ENCODE results near the gene SERPINB8. TPM values are rescaled to one million over a fixed set of nuclear protein-coding genes. Genes with fewer than 3 reads are reported as not detected.

The SERPINB8 gene
- total and polyA plus RNA-seq, 7 donors: 2.2 to 21.7 (median 7.1) TPM

DNA sequence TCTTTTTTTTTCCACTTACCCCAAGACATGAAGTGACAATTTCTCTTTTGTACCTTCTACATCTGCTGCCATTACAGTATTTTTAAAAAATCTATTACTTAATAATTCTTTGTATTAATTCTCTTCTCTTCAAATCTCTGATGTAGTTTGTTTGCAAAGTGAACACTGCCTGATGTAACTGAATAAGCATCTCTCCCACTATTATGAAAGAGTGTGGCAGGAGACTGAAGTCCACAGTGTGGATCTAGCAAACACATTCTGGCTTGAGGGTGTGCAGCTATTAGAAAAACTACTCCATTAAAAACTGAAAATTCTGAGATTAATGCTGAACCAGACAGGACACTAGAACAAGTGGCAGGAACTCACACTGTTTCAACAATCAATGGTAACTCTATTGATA lies 5.0 kb upstream of the SERPINB8 start:
- Histone ChIP-seq H3K9me3 (no peaks in the 10 kb centered on the region), H3K4me1 (peaks cover 0 to 8% (median 8%) of the 10 kb centered on the region in 4 donors), H3K4me3 (no peak overlapping the region), H3K27ac (no peak overlapping the region), H3K36me3 (no peaks in the 10 kb centered on the region), H3K27me3 (no peaks in the 10 kb centered on the region)
- intact Hi-C loops (cut with DNase I): loop anchor here (10.0 kb wide), 1 partner anchor 1250 kb away; the partner anchor contains the start of gene PHLPP1
- TF ChIP-seq POLR2A (IDR thresholded peaks at IDR 0.05): no peak
- no peak for TF ChIP-seq EP300 (IDR thresholded peaks at IDR 0.05)
- TF ChIP-seq POLR2AphosphoS5 (IDR thresholded peaks at IDR 0.05): no peak
- TF ChIP-seq, protein P1, sequence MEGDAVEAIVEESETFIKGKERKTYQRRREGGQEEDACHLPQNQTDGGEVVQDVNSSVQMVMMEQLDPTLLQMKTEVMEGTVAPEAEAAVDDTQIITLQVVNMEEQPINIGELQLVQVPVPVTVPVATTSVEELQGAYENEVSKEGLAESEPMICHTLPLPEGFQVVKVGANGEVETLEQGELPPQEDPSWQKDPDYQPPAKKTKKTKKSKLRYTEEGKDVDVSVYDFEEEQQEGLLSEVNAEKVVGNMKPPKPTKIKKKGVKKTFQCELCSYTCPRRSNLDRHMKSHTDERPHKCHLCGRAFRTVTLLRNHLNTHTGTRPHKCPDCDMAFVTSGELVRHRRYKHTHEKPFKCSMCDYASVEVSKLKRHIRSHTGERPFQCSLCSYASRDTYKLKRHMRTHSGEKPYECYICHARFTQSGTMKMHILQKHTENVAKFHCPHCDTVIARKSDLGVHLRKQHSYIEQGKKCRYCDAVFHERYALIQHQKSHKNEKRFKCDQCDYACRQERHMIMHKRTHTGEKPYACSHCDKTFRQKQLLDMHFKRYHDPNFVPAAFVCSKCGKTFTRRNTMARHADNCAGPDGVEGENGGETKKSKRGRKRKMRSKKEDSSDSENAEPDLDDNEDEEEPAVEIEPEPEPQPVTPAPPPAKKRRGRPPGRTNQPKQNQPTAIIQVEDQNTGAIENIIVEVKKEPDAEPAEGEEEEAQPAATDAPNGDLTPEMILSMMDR (IDR thresholded peaks at IDR 0.05): no peak
- no peak for DNase-seq

DNA sequence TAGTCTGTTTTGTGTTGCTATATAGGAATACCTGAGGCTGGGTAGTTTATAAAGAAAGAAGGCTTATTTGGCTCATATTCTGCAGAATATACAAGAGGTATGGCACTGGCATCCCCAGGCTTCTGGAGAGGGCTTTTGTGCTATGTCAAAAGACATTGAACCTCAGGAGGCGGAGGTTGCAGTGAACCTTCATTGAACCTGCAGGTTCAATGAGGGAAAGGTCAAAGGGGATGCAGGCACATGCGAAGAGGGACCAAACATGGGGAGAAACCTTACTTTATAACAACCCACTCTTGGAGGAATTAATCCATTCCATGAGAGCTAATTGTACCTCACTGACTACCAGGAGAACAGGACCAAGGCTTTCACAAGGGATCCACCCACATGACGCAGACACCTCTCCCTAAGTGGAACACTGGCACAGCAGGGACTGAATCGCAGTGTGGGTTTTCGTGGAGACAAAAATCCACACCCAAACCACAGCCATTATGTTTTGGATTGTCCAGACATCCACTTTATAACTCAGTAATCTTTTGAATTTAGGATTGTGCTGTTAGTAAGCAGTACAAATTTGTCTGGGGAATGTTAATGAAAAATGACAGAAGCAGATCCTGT lies 4.1 kb upstream of the SERPINB8 start:
- H3K9me3 ChIP-seq: no peaks in the 10 kb centered on the region
- no peak for TF ChIP-seq EP300 (IDR thresholded peaks at IDR 0.05)
- TF ChIP-seq POLR2AphosphoS5 (IDR thresholded peaks at IDR 0.05): no peak
- TF ChIP-seq POLR2A (IDR thresholded peaks at IDR 0.05): no peak
- TF ChIP-seq, protein P1 (IDR thresholded peaks at IDR 0.05): no peak
- WGBS, 2 donors: 92 to 95% methylated on average over 5 of the region's 5 CpGs
- no peaks in the 10 kb centered on the region for H3K27me3 ChIP-seq
- H3K36me3 ChIP-seq: no peaks in the 10 kb centered on the region
- DNase-seq: no peak
- no peak overlapping the region for H3K4me3 ChIP-seq
- peaks cover 0 to 8% (median 8%) of the 10 kb centered on the region in 4 donors for H3K4me1 ChIP-seq
- intact Hi-C loops (cut with DNase I): loop anchor here (10.0 kb wide), 1 partner anchor 1251 kb away; the partner anchor contains the start of gene PHLPP1
- H3K27ac ChIP-seq: no peak overlapping the region

DNA sequence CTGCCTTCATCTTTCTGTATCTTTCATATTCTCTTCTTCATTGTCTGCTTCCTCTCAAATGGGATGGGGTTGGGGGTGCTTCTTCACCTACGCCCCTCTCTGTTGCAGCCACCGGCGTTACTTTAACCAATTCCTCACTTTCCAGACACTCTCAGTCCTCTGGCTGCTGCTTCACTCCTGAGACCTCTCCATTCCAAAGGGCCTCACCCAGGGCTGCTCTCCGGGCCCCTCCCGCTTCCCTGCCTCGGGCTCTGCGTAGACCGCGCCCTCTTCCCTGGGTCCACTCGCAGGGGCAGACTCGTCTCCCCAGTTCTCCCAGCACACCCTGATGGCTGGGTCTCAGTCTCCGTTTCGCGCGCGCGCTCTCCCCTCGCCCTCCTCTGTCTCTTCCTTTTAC lies 926 bp downstream of the SERPINB8 start:
- Histone ChIP-seq H3K36me3 (no peaks in the 10 kb centered on the region), H3K4me3 (peak overlapping the region; percentile 65 to 97 (median 90)), H3K4me1 (peaks cover 0 to 12% (median 8%) of the 10 kb centered on the region in 4 donors), H3K9me3 (no peaks in the 10 kb centered on the region), H3K27me3 (no peaks in the 10 kb centered on the region), H3K27ac (peak overlapping the region; percentile 95 to 99 (median 98))
- TF ChIP-seq POLR2AphosphoS5 (IDR thresholded peaks at IDR 0.05): no peak
- no peak for TF ChIP-seq POLR2A (IDR thresholded peaks at IDR 0.05)
- TF ChIP-seq, protein P1 (IDR thresholded peaks at IDR 0.05): no peak
- TF ChIP-seq EP300 (IDR thresholded peaks at IDR 0.05): no peak
- peak; percentile 69 for DNase-seq
- 15 to 34% methylated on average over 18 of the region's 18 CpGs for WGBS, 2 donors
- intact Hi-C loops (cut with DNase I): loop anchor here (1.0 kb wide), 1 partner anchor 8 kb away; no protein-coding TSS in a partner anchor

DNA sequence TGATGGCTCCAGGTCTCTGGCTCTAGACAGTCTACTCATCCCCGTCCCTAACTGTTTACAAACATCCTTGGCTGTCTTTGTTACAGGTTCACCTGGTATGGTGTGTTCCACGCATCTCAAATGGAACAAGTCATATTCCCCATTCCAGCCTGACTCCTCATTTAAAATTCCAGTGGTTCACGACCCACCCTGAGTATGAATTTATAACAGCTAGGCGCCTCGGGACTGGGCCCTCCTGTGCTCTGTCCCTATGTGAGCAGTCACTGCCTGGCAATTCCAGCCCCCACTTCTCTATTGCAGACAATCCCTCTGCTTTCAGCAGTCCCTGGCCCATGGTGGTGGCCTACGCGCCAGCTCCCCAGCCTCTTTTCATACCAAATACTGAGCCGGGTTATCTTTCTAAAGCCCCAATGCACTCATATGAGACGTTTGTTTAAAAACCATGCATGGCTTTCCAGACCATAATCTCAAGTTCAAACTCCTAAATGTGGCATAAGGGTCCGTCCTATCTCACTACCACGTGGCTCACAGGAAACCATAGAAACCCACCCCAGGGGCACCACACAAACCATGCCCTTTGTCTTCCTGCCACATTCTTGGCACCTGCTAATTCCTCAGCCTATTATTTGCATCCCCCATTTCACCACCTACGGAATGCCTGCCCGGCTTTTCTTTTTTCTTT lies 1.6 kb downstream of the SERPINB8 start:
- H3K4me3 ChIP-seq: peak overlapping the region in 2 of 4 donors; percentile 85 to 97
- no peaks in the 10 kb centered on the region for H3K36me3 ChIP-seq
- H3K27me3 ChIP-seq: no peaks in the 10 kb centered on the region
- peak overlapping the region; percentile 95 to 99 (median 98) for H3K27ac ChIP-seq
- H3K9me3 ChIP-seq: no peaks in the 10 kb centered on the region
- peaks cover 0 to 12% (median 8%) of the 10 kb centered on the region in 4 donors for H3K4me1 ChIP-seq
- DNase-seq: no peak
- TF ChIP-seq, protein P1 (IDR thresholded peaks at IDR 0.05): no peak
- TF ChIP-seq POLR2A (IDR thresholded peaks at IDR 0.05) (no peak), EP300 (IDR thresholded peaks at IDR 0.05) (no peak), POLR2AphosphoS5 (IDR thresholded peaks at IDR 0.05) (no peak)
- WGBS, 2 donors: 67 to 75% methylated on average over 13 of the region's 13 CpGs
- intact Hi-C loops (cut with DNase I): no loop called here
